T-helper 17 cell (primary cell): ENCODE data around the gene HOXC9. TPM values are rescaled to one million over a fixed set of nuclear protein-coding genes. Genes with fewer than 3 reads are reported as not detected.
A peak's percentile ranks its signal among the peaks of the same experiment; 100 is the strongest.

Experiments
- ATAC-seq: fragments of 150-1000 bp; cut with Tn5 transposase; 2 replicates; pipeline ENCODE4 v1.10.0; 2021; ENCODE audit warnings: mild to moderate bottlenecking, moderate library complexity
- DNase-seq, 3 donors: peaks; one replicate each; pipeline versions ENCODE4 v3.0.0 to v3.0.0-alpha.2; 2020 to 2021
- H3K9me3 ChIP-seq: one replicate; pipeline ENCODE4 v1.7.0; 2013; ENCODE audit warnings: low read length, mild to moderate bottlenecking; ENCODE audit not compliant: control insufficient read depth, poor library complexity, severe bottlenecking
- H3K27ac Mint-ChIP-seq: one replicate; pipeline ENCODE4 v1.8.0; 2022; ENCODE audit warnings: mild to moderate bottlenecking, moderate library complexity, mixed read lengths
- H3K27me3 Mint-ChIP-seq: one replicate; pipeline ENCODE4 v1.8.0; 2022; ENCODE audit warnings: mixed read lengths
- H3K36me3 Mint-ChIP-seq: one replicate; pipeline ENCODE4 v1.8.0; 2022; ENCODE audit warnings: low read depth, mixed read lengths
- H3K4me1 Mint-ChIP-seq: one replicate; pipeline ENCODE4 v1.8.0; 2022; ENCODE audit warnings: mild to moderate bottlenecking, mixed read lengths
- H3K4me3 Mint-ChIP-seq: one replicate; pipeline ENCODE4 v1.8.0; 2022; ENCODE audit warnings: mild to moderate bottlenecking, moderate library complexity, mixed read lengths
- total RNA-seq, 4 donors: library from RNA in 2 of 4; stranded (reverse) in 2 of 4; gene quantifications; one replicate each; pipeline ENCODE4 v1.2.3 and lab custom pipeline; 2022 to 2026

Gene HOXC9
- total RNA-seq, 2 donors from 2014 or later, result not detected

DNA sequence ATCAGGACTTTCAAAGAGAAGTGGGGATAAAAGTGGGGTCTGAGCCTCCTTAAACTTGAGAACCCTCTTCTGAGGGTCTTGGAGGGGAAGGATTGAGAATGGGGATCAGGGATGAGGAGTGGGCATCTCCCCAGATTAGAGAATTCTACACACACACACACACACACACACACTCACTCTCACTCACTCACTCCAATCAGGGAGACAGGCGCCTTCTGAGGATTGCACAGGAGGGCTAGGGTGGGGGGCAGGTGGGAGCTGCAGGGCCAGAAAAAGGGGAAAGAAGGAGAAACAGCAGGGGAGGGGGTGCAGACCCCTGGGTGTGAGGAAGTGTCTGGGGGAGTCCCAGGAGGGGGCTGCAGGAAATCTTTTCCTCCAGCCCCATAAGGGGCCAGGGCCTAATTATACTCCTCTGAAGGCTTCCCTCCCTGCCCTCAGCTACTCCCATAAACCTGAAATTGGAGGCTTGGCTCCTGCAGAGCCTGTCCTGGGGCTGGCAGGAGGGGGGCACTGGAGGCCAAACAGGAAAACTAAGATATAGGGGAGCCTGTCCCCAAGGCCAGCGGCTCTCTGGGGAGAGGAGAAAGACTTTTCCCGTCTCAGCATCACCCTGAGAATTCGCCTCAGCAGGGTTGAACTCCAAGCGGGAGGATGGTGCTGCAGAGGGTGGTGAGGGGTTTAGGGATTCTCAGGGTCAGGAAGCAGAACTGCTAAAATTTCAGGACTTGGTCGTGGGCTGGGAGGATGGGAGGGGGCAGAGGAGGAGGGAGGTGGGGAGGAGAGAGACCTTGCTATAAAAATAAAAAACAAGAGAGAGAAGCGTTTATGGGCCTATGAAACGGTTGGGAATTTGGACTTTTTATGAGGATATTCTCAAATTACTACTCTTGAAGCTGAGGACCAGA, 1.6 kb downstream of the HOXC9 start:
- Mint-ChIP-seq H3K27me3 (peaks cover 92% of the 10 kb centered on the region), H3K4me3 (peak overlapping the region; percentile 3), H3K4me1 (peaks cover 26% of the 10 kb centered on the region), H3K27ac (no peak overlapping the region), H3K36me3 (peaks cover 11% of the 10 kb centered on the region)
- no peak for DNase-seq
- no peak for ATAC-seq
- H3K9me3 ChIP-seq, result no peaks in the 10 kb centered on the region

DNA sequence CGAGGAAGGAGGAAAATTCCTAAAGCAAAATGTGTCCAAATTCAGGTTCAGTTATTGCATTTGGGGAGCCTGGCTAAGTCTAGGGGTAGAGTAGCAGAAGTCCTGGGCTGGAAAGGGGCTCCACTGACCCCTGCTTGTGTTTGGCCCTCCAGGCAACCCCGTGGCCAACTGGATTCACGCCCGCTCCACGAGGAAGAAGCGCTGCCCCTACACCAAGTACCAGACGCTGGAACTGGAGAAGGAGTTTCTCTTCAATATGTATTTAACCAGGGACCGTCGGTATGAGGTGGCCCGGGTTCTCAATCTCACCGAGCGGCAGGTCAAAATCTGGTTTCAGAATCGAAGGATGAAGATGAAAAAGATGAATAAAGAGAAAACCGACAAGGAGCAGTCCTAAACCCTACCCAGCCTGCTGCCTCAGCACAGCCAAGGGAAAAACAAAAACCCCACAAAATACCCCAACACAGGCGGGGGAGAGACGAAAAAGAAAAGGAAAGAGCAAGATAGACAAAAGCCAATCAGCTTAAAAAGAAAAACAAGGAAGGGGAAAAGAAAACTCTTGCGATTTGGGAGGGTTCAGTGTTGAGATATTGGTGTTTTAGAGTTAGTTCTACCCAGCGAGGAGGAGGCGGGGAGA, 2.4 kb downstream of the HOXC9 start:
- Mint-ChIP-seq H3K4me3 (peak overlapping the region; percentile 22), H3K27ac (no peak overlapping the region), H3K36me3 (peaks cover 11% of the 10 kb centered on the region), H3K27me3 (peaks cover 94% of the 10 kb centered on the region), H3K4me1 (peaks cover 23% of the 10 kb centered on the region)
- DNase-seq (no peak), ATAC-seq (no peak)
- H3K9me3 ChIP-seq, result no peaks in the 10 kb centered on the region

DNA sequence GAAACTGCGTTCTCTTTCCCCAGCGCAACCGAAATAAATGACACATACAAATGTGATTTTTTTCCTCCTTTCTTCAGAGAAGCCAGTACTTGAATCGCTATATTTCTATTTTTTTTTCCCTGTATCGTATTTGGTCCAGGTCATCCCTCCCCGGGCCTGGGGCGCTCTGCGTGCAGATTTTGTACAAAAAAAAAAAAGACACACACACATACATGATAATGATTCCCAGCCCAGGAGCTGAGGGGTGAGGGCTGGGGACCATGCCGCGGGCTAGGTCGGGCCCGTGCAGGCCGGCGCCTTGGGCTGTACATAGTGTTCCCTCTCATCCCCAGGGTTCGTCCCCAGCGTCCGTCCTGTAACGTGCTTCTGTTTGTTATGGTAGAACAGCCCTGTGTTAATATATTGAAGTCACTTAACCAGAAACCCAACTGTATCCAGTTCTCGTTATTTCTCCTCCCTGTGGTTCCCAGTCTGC, 3.0 kb downstream of the HOXC9 start:
- DNase-seq, result no peak
- peaks cover 19% of the 10 kb centered on the region for H3K4me1 Mint-ChIP-seq
- no peak overlapping the region for H3K27ac Mint-ChIP-seq
- H3K4me3 Mint-ChIP-seq, result no peak overlapping the region
- peaks cover 7% of the 10 kb centered on the region for H3K36me3 Mint-ChIP-seq
- H3K9me3 ChIP-seq, result no peaks in the 10 kb centered on the region
- no peak for ATAC-seq
- peaks cover 94% of the 10 kb centered on the region for H3K27me3 Mint-ChIP-seq

DNA sequence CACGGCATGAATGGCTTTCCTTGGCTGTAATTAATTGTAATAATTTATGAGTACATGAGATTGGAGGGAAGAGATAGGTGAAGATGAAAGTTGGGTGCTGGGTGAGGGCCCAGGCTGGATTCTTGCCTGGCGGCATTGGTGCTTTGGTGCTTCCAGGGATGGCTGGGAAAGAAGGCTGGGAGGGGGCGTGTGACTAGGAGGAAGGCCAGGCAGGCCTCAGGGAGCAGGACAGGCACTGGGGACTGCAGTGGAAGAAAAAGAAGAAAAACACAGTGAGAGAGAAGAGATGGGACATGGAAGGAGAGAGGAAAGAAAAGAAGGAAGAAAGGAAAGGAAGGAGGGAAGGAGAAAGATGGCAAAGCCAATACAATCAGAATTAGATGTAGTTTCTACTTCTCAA, 3.7 kb downstream of the HOXC9 start:
- Mint-ChIP-seq H3K4me1 (peaks cover 19% of the 10 kb centered on the region), H3K27me3 (peaks cover 93% of the 10 kb centered on the region), H3K4me3 (no peak overlapping the region), H3K27ac (no peak overlapping the region), H3K36me3 (peaks cover 7% of the 10 kb centered on the region)
- H3K9me3 ChIP-seq, result no peaks in the 10 kb centered on the region
- DNase-seq (no peak), ATAC-seq (no peak)

DNA sequence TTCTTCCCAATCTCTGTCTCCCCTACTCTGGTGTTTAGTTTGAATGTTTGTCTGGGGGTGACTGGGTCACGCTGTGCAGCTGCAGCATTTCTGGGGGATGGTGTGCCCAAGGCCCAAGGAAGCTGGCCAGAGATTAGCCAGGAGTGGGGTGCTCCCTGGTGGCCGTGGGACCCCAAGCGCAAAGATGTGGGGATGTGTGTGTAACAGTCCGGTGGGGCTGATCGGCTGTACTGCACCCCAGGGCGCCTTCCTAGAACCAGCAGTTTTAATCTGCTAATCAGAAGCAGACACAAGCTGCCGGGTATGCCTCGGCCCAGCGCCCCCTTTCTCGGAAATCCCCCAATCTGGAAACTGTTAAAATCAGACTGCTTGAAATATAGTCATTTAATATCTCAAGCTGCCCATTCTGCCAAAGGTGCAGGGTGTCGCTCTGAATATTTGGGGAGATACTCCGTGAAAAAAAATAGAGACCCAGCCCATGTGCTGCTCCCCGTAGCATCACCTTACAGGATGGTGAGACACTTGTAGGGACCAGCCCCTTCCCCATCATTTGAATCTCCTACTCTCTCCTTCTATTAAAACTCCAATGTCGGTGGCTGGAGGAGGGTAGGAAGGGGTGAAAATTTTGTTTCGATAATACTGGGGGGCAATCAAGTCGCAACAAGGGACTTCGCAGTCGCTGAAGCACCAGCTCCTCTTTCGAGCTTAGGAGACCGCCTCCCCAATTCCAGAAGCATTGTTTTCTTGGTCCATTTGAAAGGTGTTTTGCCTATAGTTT, 4.3 kb downstream of the HOXC9 start:
- no peak for DNase-seq
- Mint-ChIP-seq H3K36me3 (peaks cover 8% of the 10 kb centered on the region), H3K27ac (no peak overlapping the region), H3K27me3 (peaks cover 92% of the 10 kb centered on the region), H3K4me1 (peaks cover 20% of the 10 kb centered on the region), H3K4me3 (no peak overlapping the region)
- no peak for ATAC-seq
- H3K9me3 ChIP-seq, result no peaks in the 10 kb centered on the region

DNA sequence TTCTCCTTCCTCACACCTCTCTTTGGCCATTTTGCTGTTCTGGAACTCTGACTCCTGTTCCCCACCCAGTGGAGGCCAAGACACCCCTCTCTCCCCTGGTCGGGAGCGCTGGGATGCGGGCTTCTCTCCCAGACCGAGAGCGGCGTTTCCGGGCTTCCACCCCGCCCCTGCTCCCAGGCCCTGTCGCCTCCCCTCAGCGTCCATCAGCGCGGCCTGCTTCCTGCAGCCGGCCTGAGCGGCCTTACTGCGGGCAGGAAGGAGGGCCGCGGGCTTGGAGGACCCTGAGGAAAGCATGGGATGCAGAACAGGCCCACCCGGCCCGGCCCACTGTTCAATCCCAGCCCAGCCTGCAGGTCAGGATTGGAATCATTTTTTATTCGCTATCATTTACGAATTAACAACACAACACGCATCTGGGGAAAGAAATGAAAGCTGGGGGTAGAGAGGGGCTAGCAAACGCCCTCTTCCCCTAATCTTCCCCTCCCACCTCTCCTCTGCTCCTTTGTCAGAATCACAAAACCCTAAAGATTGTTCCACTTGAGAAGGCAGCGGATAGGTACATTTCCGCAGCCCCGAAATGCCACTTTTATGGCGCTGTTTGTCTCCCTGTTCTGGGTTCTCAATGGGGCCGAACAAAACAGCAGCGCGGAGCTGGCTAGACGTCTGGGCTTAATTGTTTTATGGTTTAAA, 5.0 kb downstream of the HOXC9 start:
- H3K27me3 Mint-ChIP-seq, result peaks cover 90% of the 10 kb centered on the region
- H3K9me3 ChIP-seq, result no peaks in the 10 kb centered on the region
- peak overlapping the region; percentile 91 for H3K4me3 Mint-ChIP-seq
- DNase-seq, result no peak
- H3K36me3 Mint-ChIP-seq, result peaks cover 10% of the 10 kb centered on the region
- peaks cover 18% of the 10 kb centered on the region for H3K4me1 Mint-ChIP-seq
- ATAC-seq, result no peak
- no peak overlapping the region for H3K27ac Mint-ChIP-seq

DNA sequence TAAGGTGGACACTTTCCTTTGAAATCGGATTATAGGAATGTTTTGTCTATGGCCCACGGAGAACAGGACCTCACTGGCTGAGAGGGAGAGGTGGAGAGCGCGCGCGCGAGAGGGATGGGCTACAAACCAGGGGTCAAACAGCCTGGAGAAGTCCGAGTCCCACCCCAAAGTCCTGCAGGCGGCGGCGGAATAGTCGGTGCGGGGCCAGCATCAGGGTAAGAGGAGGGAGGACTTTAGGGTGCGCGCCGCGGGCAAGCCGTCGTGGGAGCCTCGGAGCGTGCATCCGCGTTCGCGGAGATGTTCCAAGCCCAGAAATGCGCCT, 5.5 kb downstream of the HOXC9 start:
- peaks cover 92% of the 10 kb centered on the region for H3K27me3 Mint-ChIP-seq
- H3K36me3 Mint-ChIP-seq, result peaks cover 10% of the 10 kb centered on the region
- peak overlapping the region; percentile 91 for H3K4me3 Mint-ChIP-seq
- ATAC-seq (no peak), DNase-seq (no peak)
- H3K4me1 Mint-ChIP-seq, result peaks cover 18% of the 10 kb centered on the region
- H3K27ac Mint-ChIP-seq, result peak overlapping the region; percentile 82
- no peaks in the 10 kb centered on the region for H3K9me3 ChIP-seq

DNA sequence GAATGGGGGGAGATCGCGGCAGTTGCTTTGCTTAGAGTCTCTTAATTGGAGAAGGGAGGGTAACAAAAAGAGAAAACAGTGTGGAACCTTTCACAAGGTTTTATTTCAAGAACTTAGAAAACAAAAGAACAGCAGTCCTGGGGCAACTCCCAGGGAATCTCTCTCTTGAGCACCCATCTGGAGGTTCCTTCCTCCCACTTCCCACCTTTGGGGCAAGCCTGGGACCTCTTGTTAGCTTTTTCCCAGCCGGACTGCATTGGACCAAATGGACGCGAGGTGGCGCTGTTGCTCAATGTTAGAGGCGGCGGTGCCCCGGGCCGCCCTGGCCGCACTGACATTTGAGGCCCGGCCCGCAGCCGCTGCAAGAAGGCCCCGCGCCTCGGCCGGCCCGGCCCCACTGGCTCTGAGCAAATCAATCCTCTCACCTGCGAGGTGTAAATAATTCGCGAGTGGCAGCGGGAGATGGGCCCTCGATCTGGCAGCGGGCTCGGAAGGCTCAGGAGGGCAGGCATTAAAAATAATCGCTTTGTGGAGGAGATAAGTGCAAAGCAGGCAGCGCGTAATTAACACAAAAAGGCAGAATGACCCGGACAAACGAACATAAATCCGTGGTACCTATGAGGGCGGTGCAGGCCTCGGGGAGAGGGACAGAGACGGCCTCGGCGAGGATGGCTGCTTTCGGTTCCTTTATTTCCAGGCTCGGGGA, 6.0 kb downstream of the HOXC9 start:
- H3K4me1 Mint-ChIP-seq, result peaks cover 20% of the 10 kb centered on the region
- H3K9me3 ChIP-seq, result no peaks in the 10 kb centered on the region
- peaks cover 10% of the 10 kb centered on the region for H3K36me3 Mint-ChIP-seq
- H3K27ac Mint-ChIP-seq, result peak overlapping the region; percentile 82
- H3K4me3 Mint-ChIP-seq, result peak overlapping the region; percentile 91
- ATAC-seq, result peak; percentile 89
- H3K27me3 Mint-ChIP-seq, result peaks cover 94% of the 10 kb centered on the region
- DNase-seq, result peak; percentile 74 to 82 (median 80)

DNA sequence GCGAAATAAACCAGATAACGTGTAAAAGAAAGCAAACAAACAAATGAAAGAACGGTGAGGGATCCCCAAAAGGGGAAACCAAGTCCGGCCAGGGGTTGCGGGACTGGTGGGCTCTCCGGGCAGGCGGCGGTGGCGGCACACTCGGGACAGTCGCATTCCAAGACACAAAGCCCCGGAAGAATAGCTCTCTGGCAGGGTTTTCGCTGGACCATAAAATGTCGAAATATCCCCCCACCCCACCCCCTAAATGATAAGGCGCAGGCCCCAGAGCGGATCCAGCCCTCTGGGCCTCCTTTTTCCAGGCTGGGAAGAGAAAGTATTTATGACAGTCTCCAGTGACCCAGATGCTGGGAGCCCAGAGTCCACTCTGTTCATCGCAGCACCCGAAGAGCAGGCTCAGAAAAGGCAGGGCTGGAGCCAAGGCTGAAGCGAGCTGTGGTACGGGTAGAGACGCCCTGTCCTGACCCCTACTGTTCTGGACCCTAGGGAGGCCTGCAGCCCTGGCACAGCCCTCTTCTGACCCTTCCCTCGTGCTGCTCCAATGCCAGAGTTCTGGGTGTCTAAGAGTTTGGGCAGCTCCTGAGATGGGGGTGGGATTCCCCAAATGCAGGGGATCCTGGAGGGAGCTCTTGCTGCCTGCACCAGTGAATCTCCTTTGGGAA, 6.7 kb downstream of the HOXC9 start:
- Mint-ChIP-seq H3K4me1 (peaks cover 24% of the 10 kb centered on the region), H3K36me3 (peaks cover 10% of the 10 kb centered on the region), H3K27me3 (peaks cover 94% of the 10 kb centered on the region), H3K4me3 (peak overlapping the region; percentile 91), H3K27ac (peak overlapping the region; percentile 82)
- no peak for ATAC-seq
- H3K9me3 ChIP-seq, result no peaks in the 10 kb centered on the region
- no peak for DNase-seq

DNA sequence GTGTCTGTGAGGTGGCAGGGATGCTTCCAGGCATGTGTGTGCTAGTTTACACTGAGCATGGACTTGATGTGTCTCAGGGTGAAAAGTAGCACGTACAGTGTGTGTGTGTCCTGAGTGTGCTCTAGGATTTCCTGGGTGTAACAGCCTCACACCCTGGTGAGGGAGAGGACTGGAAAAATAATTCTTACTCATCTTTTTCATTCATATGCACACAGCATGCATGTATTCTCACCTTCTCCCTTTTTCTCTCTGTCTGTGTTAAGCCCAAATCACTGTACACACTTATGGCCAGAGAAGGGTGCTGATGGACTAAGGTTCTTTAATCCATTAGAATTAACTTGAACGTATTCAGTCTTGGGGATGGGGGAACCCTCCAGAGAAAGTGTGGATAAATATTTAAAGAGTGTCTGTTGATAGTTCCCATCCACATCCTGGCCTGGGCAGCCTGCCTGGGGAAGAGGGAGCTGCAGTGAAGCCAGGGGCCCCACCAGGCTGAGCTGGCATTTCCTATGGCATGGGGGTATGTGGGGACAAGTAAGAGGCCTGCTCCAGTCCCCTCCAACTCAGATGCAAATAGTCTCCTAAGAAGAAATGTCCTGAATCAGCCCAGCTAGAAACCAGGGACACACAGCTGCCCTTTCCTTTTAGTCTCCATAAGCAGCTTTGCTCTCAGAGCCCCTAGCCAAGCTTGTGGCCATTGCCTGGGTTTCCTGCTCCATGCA, 7.7 kb downstream of the HOXC9 start:
- peaks cover 24% of the 10 kb centered on the region for H3K4me1 Mint-ChIP-seq
- H3K27me3 Mint-ChIP-seq, result peaks cover 94% of the 10 kb centered on the region
- H3K36me3 Mint-ChIP-seq, result peaks cover 10% of the 10 kb centered on the region
- ATAC-seq (no peak), DNase-seq (no peak)
- no peak overlapping the region for H3K27ac Mint-ChIP-seq
- H3K4me3 Mint-ChIP-seq, result no peak overlapping the region
- no peaks in the 10 kb centered on the region for H3K9me3 ChIP-seq

DNA sequence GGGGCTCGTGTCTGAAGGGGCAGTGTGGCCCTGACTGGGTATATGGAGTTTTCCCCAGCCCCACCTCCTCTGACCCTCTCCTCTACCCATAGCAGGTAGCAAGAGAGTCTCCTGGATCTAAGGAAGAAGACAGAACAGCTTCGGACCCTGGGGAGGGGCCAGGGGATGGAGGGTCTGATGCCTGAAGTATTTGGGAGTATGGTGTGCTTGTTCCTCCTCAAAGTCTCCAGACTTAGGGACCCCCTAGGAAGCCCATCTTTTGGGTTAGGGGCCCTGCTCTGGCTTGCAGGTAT, 8.2 kb downstream of the HOXC9 start:
- Mint-ChIP-seq H3K4me1 (peaks cover 24% of the 10 kb centered on the region), H3K27ac (no peak overlapping the region), H3K4me3 (no peak overlapping the region), H3K27me3 (peaks cover 94% of the 10 kb centered on the region), H3K36me3 (peaks cover 12% of the 10 kb centered on the region)
- DNase-seq (no peak), ATAC-seq (no peak)
- H3K9me3 ChIP-seq, result no peaks in the 10 kb centered on the region
